Esophagus muscularis mucosa (tissue), 3 donors: Measurements from ENCODE around the gene RAB3D.

Source experiments
- EP300 ChIP-seq: sonication (generic); formaldehyde crosslinking; IDR thresholded peaks from one replicate; pipeline ENCODE4 v1.6.1; 2017; ENCODE audit warnings: antibody characterized with exemption
- POLR2A ChIP-seq: fragments of 450-650 bp; IDR thresholded peaks from one replicate; pipeline ENCODE4 v1.6.1; 2017; ENCODE audit warnings: antibody characterized with exemption, moderate library complexity, mild to moderate bottlenecking, low read depth
- POLR2AphosphoS5 ChIP-seq, 2 donors: sonication (generic); formaldehyde crosslinking; IDR thresholded peaks; one replicate each; pipeline ENCODE4 v1.6.1; 2017; ENCODE audit warnings: antibody characterized with exemption in 2 of 2

GRCh38 chr19:11321191-11322126, 18.0 kb downstream of the RAB3D start:
- TF ChIP-seq EP300, result no peak
- no peak for TF ChIP-seq POLR2AphosphoS5 (IDR thresholded peaks at IDR 0.05)
- no peak for TF ChIP-seq POLR2A
